ENCODE results near the gene MYLK3.

The MYLK3 gene

GRCh38 chr16:46788891-46789474, 40.8 kb upstream of the MYLK3 start:
- H3K27ac ChIP-seq, result no peak overlapping the region
- no peak for TF ChIP-seq CTCF (conservative IDR thresholded peaks at IDR 0.05)

GRCh38 chr16:46787909-46788308, 39.8 kb upstream of the MYLK3 start:
- no peak for TF ChIP-seq CTCF (conservative IDR thresholded peaks at IDR 0.05)
- no peak overlapping the region for H3K27ac ChIP-seq

- peak overlapping the region; percentile 40 for H3K27ac ChIP-seq
- no peak for TF ChIP-seq CTCF (conservative IDR thresholded peaks at IDR 0.05)
Measured at GRCh38 chr16:46785076-46785845, 37.1 kb upstream of the MYLK3 start.

GRCh38 chr16:46784569-46784968, 36.4 kb upstream of the MYLK3 start:
- H3K27ac ChIP-seq, result peak overlapping the region; percentile 40

DNA sequence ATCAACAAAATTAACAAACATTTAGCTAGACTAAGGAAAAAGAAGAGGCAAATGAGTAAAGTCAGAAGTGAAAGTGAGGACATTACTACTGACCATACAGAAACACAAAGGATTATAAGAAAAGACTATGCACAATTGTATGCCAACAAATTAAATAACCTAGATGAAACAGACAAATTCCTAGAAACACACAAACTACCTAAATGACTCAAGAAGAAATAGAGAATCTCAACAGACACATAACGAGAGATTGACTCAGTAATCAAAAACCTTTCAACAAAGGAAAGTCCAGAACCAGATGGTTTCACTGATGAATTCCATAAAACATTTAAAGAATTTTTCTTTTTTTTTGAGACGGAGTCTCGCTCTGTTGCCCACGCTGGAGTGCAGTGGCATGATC, 35.7 kb upstream of the MYLK3 start:
- TF ChIP-seq CTCF (conservative IDR thresholded peaks at IDR 0.05), result no peak
- no peak overlapping the region for H3K27ac ChIP-seq

- no peak overlapping the region for H3K27ac ChIP-seq
- TF ChIP-seq CTCF (conservative IDR thresholded peaks at IDR 0.05), result no peak
Measured at GRCh38 chr16:46782320-46782719, 34.2 kb upstream of the MYLK3 start.

GRCh38 chr16:46777804-46778203, 29.7 kb upstream of the MYLK3 start:
- H3K27ac ChIP-seq, result no peak overlapping the region
- no peak for TF ChIP-seq CTCF (conservative IDR thresholded peaks at IDR 0.05)

GRCh38 chr16:46775214-46775613, 27.1 kb upstream of the MYLK3 start:
- no peak overlapping the region for H3K27ac ChIP-seq

More at GRCh38 chr16:46775214-46775613, 27.1 kb upstream of the MYLK3 start:
- TF ChIP-seq CTCF (conservative IDR thresholded peaks at IDR 0.05), result no peak
